ENCODE results near the gene FRMD4A.

Gene FRMD4A

DNA sequence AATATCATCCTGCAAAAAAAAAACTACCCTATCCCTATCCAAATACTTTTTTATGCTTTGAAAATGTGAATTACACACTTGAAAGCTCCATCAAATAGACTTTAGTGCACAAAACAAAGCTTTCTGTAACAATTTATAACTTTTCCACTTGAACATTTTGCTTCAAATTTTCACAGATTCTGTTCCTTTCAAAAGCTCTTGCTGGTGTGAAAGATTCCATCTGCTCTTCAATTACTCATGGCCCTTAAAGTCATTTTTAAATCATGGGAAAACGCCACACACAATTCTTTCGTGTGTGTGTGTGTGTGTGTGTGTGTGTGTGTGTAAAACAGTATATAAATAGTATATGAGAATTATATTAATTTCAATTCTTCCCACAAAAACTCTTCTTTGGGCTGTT lies 576.4 kb downstream of the FRMD4A start:
- DNase-seq (ENCODE audit: low read depth in 2 of 2): no peak

DNA sequence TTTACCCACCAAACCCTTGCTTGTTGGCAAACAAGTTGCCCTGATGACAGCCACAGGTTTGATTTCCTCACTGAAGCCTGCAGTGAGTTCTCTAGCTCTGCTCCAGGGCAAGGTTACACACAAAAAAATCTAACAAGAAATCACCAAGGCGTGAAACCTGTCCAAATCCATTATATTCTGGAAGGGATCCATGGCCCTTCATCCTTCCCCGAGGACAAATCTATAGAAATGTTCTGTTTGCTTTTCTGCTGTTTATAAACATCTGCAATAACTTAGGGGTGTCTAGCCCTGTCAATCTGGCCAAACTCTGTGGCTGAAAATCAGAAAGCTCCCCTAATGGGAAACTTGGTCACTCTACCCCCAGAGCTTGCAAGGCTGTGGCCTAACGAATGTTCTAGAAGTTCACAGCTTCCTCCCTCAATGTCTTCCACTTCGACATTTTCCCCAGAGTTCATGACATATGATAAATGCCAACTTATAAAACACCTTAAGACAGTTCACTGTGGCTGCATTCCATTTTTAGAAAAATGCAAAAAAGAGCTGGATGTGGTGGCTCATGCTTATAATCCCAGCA lies 579.4 kb downstream of the FRMD4A start:
- no peak for DNase-seq (ENCODE audit: low read depth in 2 of 2)

DNA sequence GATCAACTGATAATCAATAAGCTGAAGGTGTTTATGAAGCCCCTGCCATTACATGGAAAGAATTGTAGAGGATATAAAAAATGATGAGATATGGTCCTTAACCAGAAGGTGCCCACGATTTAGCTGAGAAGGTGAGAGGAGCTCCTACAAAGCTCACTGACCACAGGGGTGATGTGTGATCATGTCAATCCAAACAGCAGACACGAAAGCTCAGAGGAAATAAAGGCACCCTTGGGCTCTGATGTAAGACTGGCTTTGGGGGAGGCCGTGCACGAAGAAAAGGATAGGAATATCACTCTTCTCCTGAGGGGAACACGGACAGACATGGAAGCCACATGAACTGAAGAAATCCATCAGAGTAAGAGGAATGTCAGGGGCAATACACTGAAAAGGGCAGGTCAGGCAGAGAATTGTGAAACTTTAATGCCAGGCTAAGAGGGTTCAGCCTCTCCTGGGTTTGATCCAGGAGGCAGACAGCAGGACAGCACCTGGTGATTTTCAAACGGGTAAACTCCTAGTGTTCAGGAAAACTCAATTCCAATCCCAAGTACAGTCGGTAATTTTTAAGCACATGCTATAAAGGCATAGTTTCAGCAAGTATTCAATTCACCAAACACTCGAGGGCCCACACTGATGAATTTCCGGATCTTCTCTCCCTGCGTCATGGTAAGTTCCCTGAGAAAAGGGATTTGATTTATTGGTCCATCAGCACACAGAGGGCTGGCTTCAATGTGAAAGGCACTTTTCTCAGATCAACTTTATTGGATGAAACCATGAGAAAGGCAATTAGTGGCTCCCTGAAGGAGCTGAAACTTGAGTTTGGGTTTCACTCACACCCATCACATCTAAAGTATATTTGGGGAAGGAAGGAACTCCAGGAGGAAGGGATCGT lies 580.2 kb downstream of the FRMD4A start:
- DNase-seq (ENCODE audit: low read depth in 2 of 2): no peak

DNA sequence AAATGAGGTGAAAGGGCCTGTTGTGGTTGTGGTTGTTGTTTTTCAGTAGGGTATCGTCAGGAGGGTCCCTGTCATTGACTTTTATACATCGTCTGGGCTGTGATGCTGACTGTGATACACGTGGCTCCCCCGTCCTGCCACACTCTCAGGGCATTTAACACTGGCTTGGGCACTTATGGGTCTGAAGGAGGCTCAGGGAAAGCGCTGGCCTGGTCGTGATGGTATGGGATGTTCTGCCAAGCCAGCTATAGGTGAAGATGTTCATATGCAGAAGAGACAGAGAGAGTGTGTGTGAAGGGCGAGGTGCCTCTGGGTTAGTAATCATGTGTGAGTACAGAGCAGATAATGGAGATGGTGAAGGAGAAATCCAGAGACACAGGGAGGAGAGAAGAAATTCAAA lies 585.5 kb downstream of the FRMD4A start:
- no peak for DNase-seq (ENCODE audit: low read depth in 2 of 2)

DNA sequence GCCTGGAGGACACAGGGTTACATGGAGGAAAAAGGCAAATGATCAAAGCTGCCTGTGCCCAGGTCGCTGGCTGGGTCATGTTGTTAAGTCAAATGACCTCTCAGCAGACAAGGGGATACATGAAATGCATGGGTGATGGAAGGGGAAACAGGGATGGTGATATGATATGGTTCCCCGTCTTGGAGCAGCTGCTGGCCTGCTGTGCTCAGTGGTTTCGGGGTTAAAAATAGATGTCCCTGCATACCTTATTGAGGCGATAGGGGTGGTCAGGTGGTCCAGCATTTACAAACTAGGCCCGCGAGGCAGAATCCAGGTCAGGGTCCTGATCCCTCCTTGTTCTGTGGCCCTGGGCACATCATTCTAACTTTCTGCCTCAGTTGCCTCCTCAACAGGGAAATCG lies 586.8 kb downstream of the FRMD4A start:
- no peak for DNase-seq (ENCODE audit: low read depth in 2 of 2)

DNA sequence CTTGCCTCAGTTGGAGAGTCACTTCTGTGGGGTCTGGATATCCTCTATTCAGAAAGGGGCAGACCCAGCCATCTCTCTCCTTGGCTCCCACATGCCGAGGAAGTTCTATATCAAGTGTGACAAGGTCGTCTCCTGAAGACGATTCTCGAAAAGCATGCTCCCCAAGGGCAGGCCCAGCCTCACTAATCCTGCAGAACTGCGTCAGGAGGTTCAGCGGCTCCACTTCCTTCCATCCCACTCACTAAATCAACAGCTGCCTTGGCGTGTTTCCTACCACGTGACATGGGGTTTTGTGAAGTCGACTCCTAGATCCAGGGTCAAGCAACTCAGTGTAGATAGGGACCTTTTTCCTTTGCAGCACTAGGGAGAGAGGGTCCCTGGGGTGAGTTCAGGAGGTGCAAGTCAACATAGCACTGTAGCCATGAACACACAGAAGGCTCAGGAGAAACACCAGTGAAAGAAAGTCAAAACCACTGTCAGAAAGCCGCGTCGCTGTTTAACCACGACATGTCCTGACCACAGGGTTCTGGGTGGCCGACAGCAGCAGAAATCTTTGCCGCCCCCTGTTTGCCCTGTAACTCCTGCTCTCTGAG lies 587.5 kb downstream of the FRMD4A start:
- no peak for DNase-seq (ENCODE audit: low read depth in 2 of 2)

DNA sequence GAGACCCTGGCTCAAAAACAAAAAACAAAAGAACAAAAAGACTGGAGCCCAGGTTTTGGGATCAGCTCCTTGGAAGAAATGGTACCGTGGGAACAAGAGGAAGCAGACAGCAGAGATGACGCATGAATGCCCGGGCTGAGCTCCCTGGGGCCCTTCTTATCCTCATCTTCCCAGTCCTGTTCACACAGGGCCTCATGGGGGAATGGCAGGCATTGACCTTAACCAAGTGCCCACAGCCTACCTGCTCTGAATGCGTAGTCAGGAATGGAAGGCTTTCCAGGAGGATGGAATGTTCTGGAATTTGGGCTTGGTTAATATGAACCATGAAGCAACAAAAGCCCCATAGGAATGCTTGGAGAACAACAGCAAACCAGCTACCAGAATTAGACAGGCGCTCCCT lies 589.3 kb downstream of the FRMD4A start:
- no peak for DNase-seq (ENCODE audit: low read depth in 2 of 2)

DNA sequence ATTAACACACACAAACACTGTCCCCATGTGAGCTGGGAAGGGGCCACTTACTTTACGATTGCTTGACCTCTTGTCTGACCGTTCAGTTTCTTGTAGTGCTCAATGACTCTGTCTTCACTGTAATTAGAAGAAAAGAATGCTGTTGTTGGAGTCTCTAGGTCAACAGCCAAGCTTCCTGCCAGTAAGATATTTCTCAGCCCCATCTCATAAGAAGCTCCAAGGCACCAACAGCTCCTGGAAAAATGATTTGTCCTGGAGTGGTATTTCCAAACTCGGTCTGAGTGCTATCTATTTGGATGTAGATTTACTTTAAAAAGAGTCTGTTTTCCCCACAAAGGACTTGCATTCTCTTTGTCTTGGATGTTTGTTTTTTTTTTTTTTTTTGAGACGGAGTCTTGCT lies 590.3 kb downstream of the FRMD4A start:
- DNase-seq (ENCODE audit: low read depth in 2 of 2): no peak

DNA sequence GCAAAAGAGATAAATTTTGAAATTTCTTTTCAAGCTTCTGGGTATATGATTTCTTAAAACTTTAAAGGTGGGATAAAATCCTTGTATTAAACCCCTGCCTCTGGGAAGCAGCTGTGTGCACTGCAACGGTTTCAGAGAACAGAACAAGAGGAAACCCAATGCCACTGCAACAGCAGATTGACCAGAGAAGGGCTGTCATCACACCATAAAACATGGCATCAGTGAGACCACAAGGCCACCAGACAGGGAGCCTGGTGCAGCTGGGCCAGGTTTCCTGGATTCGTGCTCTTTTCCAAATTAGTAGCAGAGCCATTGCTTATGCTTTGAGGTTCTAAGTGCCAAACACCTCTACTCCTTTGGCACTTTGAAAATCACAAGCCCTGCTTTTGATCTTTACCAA lies 591.5 kb downstream of the FRMD4A start:
- no peak for DNase-seq (ENCODE audit: low read depth in 2 of 2)

DNA sequence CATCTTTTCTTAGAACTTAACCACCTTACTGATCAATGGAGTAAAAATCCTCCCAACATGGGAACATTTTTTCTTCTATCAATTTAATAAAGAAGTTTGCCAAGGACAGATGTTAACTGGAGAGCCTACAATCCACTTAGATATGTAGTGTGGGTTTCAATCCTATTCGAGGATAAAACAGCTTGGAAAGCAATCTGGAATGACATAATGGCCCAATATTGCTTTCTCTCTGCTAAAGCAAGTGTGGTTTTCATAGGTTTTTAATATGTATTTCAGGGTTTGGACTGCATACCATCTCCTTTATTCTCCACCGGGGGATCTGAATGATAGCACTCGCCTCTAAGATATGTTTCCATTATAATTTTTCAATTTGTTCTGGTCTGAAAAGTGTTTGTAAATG lies 594.2 kb downstream of the FRMD4A start:
- DNase-seq (ENCODE audit: low read depth in 2 of 2): no peak

DNA sequence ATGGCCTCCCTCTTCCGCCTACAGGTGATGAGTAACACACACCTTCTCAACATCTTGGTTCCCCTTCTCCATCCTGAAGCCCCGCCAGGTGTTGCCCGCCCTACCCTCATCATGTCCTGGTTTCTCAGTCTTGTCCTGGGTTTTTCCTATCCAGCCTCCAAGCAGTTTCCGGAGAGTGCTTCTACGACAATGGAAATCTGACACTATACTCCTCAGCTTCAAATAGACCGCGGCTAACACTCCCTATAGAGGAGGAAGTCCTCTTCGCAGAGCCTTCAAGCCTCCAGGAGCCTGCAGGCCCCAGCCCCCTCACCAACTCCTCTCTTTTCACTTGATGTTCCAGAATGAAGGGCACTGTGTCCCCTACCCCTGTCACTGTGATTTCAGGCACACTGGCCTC lies 596.6 kb downstream of the FRMD4A start:
- no peak for DNase-seq (ENCODE audit: low read depth in 2 of 2)

DNA sequence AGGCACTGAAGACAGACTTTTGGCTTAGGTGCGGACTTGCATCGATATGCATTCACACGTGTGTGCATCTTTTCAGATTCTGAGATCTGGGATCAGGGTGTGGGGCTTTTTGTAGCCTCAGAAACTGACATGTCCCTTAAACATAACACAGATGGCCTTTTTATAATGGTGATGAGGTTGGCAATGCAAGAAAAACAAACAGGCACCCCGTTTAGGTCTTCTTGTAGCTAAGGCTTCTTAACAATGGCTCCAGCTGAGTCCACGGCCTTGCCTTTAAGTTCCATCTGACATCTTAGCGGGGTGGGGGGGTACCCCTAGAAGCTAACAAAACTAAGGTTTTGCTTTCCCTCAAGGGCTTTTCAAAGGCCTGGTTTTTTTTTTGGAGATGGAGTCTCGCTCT lies 597.7 kb downstream of the FRMD4A start:
- DNase-seq (ENCODE audit: low read depth in 2 of 2): no peak

DNA sequence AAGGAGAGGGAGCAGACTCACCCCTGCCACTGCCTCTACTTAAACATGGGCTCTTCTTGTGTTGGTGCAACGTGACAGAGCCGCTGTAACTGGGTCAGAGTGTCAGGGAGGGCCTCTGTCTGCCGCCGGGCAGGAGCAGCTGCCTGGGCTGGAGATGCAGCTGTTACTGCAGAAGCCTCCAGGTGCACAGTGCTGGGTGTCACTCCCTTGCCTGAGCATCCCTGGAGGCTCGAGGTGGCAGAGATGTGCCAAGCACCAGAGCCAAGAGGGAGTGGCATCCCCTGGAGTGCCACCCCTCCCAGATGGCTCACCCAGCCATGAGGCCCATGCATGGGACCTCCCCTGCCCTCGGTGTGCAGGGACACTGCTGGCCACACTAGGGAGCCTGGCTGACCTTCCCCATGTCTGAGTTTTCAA lies 598.3 kb downstream of the FRMD4A start:
- no peak for DNase-seq (ENCODE audit: low read depth in 2 of 2)

DNA sequence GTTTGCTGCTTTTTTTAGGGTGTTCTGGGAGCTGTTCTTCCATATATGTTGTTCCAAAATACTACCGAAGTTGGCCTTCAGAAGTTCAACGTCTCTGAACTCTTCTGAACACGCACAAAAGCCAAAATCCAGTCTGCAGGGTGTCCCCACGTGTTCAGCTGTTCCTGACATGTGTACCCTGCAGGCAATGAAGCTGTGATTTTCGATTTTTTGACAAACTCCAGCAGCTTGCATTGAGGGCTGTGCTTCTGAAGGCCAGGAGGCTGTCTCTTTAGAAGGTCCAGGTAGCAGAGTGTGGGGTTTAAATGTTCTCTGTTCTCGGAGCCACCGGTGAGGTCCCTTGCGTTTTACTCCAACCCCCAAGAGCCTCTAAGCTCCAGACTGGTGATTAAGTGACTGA lies 598.9 kb downstream of the FRMD4A start:
- no peak for DNase-seq (ENCODE audit: low read depth in 2 of 2)

DNA sequence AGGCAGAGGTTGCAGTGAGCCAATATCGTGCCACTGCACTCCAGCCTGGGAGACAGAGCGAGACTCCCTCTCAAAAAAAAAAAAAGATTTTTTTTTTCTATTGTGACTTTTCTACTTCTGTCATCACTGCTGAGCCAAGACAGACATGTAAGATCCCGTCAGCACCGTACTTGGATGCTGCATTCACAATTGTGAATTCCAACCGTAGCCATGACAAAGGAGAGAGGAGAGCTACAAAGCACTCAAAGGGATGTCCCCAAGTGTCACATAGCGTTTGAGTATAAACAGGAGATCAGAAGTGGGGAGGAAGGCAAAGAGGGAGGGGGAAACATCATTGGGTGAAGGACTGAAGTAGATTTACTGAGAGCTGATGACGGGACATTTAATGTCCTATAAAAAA lies 599.8 kb downstream of the FRMD4A start:
- DNase-seq (ENCODE audit: low read depth in 2 of 2): no peak

DNA sequence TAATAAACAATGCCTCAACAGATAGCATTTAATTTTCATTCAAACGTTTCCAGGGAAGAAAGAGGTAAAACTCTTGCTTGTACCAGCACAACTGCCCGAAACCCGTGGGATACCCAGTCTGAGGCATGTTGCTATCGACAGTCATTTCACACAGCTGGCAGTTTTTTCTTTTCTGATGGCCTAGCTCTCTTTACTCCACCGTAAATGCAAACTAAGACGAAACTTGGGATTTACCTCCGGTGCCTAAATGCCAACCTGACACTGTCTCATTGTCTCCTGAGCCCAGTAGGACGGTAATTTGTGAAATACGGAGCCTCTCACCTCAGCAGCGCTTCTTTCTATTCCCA lies 600.4 kb downstream of the FRMD4A start:
- DNase-seq (ENCODE audit: low read depth in 2 of 2): no peak

DNA sequence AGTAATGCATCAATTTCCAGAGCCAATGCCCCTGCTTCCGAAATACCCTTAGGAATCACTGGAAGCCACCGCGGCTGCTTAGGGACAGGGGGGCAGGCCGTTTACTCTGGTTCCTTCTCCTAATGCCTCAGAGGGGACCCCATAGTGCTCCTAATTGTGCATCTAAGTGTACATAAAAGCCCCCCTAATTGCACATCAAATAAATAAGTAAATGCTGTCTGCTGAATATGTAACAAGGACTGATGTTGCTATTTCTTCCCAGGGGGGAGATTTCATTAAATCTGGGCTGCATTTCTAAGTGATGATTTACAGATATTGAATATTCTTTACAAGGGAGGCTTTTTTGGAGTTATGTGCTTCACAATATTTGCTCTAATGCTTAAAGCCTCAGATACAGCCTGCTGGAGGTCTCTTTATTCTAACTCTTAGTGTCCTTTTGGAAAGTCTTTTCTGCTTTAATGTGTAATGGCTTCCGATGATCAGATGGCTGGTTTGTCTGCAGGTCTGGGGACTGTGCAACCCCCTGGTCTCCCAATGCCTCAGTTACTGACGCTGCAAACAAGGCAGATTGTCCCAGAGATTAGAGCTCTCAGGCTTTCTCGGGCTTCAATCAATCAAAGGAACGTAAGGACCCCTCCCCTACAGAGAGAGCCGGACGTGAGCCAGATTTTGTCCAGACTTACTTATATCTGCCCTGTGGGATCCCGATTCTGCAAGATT lies 601.0 kb downstream of the FRMD4A start:
- no peak for DNase-seq (ENCODE audit: low read depth in 2 of 2)

DNA sequence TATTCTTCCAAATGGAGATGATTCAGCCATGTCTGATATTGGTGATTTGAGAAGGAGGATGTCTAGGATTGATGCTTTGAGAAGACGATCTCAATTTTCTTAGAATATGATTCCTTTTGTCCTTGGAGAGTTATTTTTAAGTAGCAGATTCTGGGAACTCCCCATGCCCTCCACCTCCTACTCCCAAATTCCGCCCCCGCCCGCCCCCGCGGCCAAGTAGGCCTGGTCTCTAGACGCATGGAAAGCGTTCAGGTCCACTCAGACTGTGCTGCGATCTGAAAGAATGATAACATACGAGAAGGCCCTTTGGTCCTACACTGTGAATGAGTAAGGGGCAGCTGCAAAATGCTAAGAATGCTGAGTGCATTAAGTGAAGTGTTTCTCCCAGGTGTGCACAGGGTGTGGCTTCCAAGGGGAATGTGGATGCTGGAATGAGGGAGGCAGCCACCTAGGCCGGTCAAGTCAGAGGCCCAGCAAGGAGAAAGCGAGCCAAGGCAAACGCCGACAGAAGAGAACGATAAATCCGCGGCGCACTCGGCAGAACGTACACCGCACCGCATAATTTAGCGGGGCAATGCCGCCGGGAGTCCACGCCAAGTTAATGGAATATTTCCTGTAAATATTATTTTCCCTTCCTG lies 601.7 kb downstream of the FRMD4A start:
- DNase-seq (ENCODE audit: low read depth in 2 of 2): no peak

DNA sequence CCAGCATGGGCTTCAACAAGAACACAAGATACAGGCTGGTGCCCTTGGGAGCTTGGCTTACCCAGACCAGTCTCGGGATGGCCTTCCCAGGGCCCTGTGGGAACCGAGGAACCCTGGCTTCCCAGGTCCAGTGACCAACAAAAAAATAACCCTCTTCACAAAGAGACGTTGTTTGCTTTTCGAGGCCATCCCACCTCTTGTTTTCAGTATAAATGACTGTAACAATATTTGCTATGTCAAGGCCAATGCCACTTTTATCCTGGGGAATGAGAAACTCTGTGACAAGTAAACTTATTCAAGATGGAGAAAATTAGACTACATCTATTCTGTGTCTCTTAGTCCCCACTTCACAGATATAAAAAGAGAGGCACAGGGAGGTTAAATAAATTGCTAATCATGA lies 605.1 kb downstream of the FRMD4A start:
- DNase-seq (ENCODE audit: low read depth in 2 of 2): no peak

DNA sequence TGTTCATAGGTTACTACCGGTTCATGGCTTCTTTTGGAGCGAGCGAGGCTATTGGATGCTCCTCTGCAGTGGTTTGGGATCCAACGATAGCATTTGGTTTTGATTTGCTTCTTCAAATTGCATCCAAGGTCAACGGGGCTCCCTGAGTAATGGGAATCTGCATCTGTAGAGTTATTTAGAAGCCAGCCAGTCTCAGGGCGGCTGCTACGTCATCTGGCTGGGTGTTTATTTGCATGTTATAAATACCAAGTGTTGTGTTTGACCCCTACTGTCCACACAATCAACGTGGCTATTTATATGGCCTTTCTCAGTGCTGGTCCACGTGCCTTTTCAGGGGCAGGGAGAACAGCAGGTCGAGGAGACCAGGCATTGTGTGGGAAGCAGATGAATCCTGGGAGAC lies 606.2 kb downstream of the FRMD4A start:
- no peak for DNase-seq (ENCODE audit: low read depth in 2 of 2)

DNA sequence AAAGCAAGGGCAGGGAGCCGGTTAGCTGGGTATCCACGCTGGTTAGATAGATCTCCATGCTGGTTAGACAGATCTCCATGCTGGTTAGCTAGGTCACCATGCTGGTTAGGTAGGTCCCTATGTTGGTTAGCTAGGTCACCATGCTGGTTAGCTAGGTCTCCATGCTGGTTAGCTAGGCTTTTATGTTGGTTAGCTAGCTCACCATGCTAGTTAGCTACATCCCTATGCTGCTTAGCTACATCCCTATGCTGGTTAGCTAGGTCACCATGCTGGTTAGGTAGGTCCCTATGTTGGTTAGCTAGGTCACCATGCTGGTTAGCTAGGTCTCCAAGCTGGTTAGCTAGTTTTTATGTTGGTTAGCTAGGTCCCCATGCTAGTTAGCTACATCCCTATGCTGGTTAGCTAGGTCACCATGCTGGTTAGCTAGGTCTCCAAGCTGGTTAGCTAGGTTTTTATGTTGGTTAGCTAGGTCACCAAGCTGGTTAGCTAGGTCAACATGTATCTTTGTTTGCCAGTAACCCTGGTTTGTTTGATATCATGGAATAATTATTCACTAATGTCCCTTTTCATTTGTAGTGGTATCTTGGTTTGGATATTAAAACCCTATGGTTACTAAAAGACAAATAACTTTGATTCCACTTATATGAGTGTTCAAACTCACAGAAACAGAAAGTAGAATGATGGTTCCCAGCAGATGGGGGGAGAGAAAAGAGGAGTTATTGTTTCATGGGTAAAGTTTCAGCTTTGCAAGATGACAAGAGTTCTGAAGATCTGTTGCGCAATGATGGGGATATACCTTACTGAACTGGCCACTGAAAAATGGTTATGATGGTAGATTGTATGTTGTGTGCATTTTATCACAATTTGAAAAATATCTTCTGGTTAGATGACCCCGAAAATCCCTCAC lies 607.7 kb downstream of the FRMD4A start:
- no peak for DNase-seq (ENCODE audit: low read depth in 2 of 2)
